Nephron progenitor cell (in vitro differentiated cells): ENCODE results near the gene MDM1.

Experiments used
- DNase-seq: peaks from one replicate; pipeline ENCODE4 v3.0.0; 2021
- H3K27ac Mint-ChIP-seq: 2 replicates; pipeline ENCODE4 v1.8.0; 2021; ENCODE audit warnings: mild to moderate bottlenecking, moderate library complexity, mixed read lengths
- H3K27me3 Mint-ChIP-seq: 2 replicates; pipeline ENCODE4 v1.8.0; 2021; ENCODE audit warnings: mild to moderate bottlenecking, low read depth, mixed read lengths; ENCODE audit not compliant: poor library complexity
- H3K36me3 Mint-ChIP-seq: 2 replicates; pipeline ENCODE4 v1.8.0; 2021; ENCODE audit warnings: low read depth, mixed read lengths
- H3K4me1 Mint-ChIP-seq: 2 replicates; pipeline ENCODE4 v1.8.0; 2021; ENCODE audit warnings: mixed read lengths
- H3K4me3 Mint-ChIP-seq: 2 replicates; pipeline ENCODE4 v1.8.0; 2021; ENCODE audit warnings: mild to moderate bottlenecking, moderate library complexity, mixed read lengths
- H3K9me3 Mint-ChIP-seq: 2 replicates; pipeline ENCODE4 v1.8.0; 2021; ENCODE audit warnings: mild to moderate bottlenecking, moderate library complexity, mixed read lengths
- TF ChIP-seq, protein P1 (sequence below): fragments of 200-600 bp; sonication (generic); IDR thresholded peaks from 2 replicates; pipeline ENCODE4 v1.5.0; 2021; ENCODE audit warnings: antibody characterized with exemption

Gene MDM1

GRCh38 chr12:68247785-68248184, 84.4 kb downstream of the MDM1 start:
- TF ChIP-seq, protein P1, sequence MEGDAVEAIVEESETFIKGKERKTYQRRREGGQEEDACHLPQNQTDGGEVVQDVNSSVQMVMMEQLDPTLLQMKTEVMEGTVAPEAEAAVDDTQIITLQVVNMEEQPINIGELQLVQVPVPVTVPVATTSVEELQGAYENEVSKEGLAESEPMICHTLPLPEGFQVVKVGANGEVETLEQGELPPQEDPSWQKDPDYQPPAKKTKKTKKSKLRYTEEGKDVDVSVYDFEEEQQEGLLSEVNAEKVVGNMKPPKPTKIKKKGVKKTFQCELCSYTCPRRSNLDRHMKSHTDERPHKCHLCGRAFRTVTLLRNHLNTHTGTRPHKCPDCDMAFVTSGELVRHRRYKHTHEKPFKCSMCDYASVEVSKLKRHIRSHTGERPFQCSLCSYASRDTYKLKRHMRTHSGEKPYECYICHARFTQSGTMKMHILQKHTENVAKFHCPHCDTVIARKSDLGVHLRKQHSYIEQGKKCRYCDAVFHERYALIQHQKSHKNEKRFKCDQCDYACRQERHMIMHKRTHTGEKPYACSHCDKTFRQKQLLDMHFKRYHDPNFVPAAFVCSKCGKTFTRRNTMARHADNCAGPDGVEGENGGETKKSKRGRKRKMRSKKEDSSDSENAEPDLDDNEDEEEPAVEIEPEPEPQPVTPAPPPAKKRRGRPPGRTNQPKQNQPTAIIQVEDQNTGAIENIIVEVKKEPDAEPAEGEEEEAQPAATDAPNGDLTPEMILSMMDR, result no peak
- no peak for DNase-seq
- Mint-ChIP-seq H3K4me1 (peaks cover 55% of the 10 kb centered on the region), H3K27ac (no peak overlapping the region), H3K9me3 (peaks cover 21% of the 10 kb centered on the region), H3K27me3 (no peaks in the 10 kb centered on the region), H3K36me3 (peaks cover 14% of the 10 kb centered on the region), H3K4me3 (no peak overlapping the region)

DNA sequence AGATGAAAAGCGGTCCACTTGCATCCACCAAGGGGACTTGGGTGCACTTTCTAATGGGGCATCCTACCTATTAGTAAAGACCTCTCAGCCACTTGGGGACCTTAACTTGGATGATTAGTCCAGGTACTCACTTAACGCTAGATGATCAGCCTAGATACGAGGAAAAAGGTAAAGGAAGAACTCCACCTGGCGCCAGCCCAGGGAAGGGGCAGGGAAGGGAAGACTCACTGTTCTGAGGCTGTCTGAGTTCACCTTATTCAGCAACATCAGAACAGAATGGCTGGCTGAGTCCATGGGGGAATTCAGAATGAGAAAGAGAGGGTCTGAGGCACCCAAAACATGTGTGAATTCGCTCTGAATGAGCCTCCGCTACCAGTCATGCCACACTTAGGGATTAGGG, 85.8 kb downstream of the MDM1 start:
- Mint-ChIP-seq H3K4me3 (no peak overlapping the region), H3K36me3 (peaks cover 14% of the 10 kb centered on the region), H3K9me3 (peaks cover 21% of the 10 kb centered on the region), H3K27ac (peak overlapping the region; percentile 97), H3K27me3 (no peaks in the 10 kb centered on the region), H3K4me1 (peaks cover 51% of the 10 kb centered on the region)
- TF ChIP-seq, protein P1, result no peak
- DNase-seq, result no peak

DNA sequence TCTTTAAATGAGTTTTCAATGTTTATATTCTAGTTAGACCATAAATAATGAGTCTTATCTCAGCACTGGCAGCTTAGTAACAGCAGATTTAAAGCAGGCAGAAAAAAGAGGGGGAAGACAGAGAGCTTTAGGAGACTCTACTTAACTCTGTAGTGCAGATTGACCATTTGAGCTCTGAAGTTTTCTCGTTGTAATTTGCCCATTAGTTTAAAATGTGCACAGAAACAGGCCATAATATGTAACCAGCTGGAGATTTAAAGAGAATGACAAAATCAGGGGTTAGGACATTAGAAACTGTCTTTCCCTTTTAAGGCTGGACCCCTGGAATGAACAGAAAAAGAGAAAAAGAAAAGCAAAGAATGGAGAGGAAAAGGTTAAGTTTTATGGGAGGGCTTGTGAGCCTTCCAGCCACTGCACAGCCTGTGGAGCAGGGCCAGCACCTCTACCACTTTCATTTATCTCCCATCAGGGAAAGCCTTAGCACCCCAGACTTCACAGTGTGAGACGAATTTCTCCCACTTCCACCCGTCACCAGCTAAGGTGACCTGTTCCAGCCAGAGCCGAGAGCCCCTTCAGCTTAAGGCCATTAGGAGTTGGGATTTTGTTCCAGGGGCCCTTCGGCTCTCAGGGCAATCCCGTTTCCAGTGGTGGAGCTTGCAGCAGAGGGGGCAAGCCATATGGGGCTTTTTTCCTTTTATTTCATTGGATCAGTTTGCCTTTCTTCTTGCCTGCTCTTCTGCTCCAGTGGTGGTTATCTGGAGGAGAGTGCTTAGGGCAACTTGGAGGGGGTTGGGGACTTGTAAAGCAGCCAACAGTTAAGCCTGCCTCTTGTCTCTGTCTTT, 86.8 kb downstream of the MDM1 start:
- H3K27ac Mint-ChIP-seq, result peak overlapping the region; percentile 97

More for the DNA sequence above, 86.8 kb downstream of the MDM1 start:
- TF ChIP-seq, protein P1, result no peak
- peak overlapping the region; percentile 71 for H3K4me3 Mint-ChIP-seq
- peaks cover 14% of the 10 kb centered on the region for H3K36me3 Mint-ChIP-seq
- H3K4me1 Mint-ChIP-seq, result peaks cover 44% of the 10 kb centered on the region
- H3K9me3 Mint-ChIP-seq, result peaks cover 21% of the 10 kb centered on the region
- H3K27me3 Mint-ChIP-seq, result no peaks in the 10 kb centered on the region
- peak; percentile 12 for DNase-seq
